Osteoblast (primary cell): ENCODE measurements around the gene CRIP1. TPM values are rescaled to one million over a fixed set of nuclear protein-coding genes. Genes with fewer than 3 reads are reported as not detected.

Experiments used
- DNase-seq: peaks from one replicate; pipeline ENCODE4 v3.0.0; 2011; ENCODE audit warnings: low spot score, mixed read lengths; ENCODE audit not compliant: insufficient read length; ENCODE audit errors: missing footprints
- H2AFZ ChIP-seq: 2 replicates; pipeline ENCODE4 v1.6.0; 2011; ENCODE audit warnings: mild to moderate bottlenecking, low read length
- H3K27ac ChIP-seq: 2 replicates; pipeline ENCODE4 v1.5.1; 2011; ENCODE audit warnings: mild to moderate bottlenecking, low read depth, low read length, moderate library complexity
- H3K27me3 ChIP-seq: 2 replicates; pipeline ENCODE4 v1.6.0; 2012; ENCODE audit warnings: mild to moderate bottlenecking, control low read depth, inconsistent platforms, low read length, moderate library complexity; ENCODE audit not compliant: insufficient read depth
- H3K36me3 ChIP-seq: 2 replicates; pipeline ENCODE4 v1.5.1; 2011; ENCODE audit warnings: mild to moderate bottlenecking, low read length, control low read depth, moderate library complexity; ENCODE audit not compliant: insufficient read depth
- H3K4me1 ChIP-seq: 2 replicates; pipeline ENCODE4 v1.5.1; 2011; ENCODE audit warnings: mild to moderate bottlenecking, low read length, control low read depth, moderate library complexity; ENCODE audit not compliant: insufficient read depth
- H3K4me2 ChIP-seq: 2 replicates; pipeline ENCODE4 v1.6.0; 2011; ENCODE audit warnings: mild to moderate bottlenecking, low read length; ENCODE audit not compliant: insufficient read depth
- H3K4me3 ChIP-seq: fragments of 200-600 bp; sonication (generic); 3 replicates; pipeline ENCODE4 v1.5.1; 2012; ENCODE audit warnings: mild to moderate bottlenecking, low read length, inconsistent platforms; ENCODE audit not compliant: insufficient read depth
- H3K79me2 ChIP-seq: 2 replicates; pipeline ENCODE4 v1.6.0; 2012; ENCODE audit warnings: mild to moderate bottlenecking, low read length, control low read depth, inconsistent platforms; ENCODE audit not compliant: insufficient read depth
- H3K9me3 ChIP-seq: 2 replicates; pipeline ENCODE4 v1.5.1; 2011; ENCODE audit warnings: low read depth, low read length, control low read depth
- H4K20me1 ChIP-seq: 2 replicates; pipeline ENCODE4 v1.6.0; 2012; ENCODE audit warnings: mild to moderate bottlenecking, low read length, control low read depth; ENCODE audit not compliant: insufficient read depth
- CTCF ChIP-seq: IDR thresholded peaks from 2 replicates; pipeline ENCODE4 v1.5.1; 2011; ENCODE audit warnings: mild to moderate bottlenecking, low read depth, low read length, moderate library complexity; ENCODE audit errors: extremely low read depth
- total RNA-seq: library from RNA; depleted of rRNA; stranded (reverse); fragments of >200 nt; gene quantifications from 2 replicates; pipeline ENCODE4 v1.2.3, GENCODE V29; 2012

The CRIP1 gene
- total RNA-seq, 1 donor: 8.7 TPM

DNA sequence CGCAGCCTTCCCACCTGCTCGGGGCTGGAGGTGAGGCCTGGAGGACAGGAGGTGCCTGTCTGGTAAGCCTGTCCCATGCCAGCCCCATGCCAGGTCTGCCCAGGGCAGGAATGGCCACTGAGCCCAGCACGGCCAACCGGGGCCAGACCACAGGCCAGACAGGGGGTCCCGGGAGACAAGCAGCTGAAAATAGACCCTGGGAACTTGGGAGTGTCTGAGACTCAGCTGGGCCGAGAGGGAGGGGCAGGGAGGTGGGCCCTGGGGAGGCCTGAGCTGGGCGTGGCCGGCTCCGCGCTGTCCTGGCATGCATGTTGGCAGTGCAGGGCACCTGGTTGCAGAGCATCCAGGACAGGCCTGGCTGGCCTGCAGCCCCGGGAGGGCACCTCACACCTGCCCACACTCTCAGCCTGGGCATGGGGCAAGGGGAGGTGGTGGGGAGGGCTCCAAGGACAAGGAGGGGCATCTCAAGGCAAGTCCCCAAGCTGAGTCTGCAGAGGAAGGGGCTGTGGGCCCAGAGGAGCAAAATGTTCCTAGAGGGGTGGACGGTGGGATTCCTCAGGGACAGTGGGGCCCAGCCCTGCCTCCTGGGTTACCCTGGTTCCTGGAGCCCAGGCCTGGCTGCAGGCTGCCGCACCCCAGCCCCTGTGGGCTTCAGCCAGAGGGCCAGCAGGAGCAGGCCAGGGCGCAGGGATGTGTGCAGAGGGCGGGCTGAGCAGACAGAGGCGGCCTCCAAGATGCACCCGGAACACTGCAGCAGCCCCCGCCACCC lies 3.2 kb upstream of the CRIP1 start:
- Histone ChIP-seq H3K9me3 (no peaks in the 10 kb centered on the region), H2AFZ (no peak overlapping the region), H3K4me3 (no peak overlapping the region), H3K4me1 (peaks cover 16% of the 10 kb centered on the region), H3K36me3 (no peaks in the 10 kb centered on the region), H3K4me2 (no peak overlapping the region), H4K20me1 (no peaks in the 10 kb centered on the region), H3K79me2 (no peaks in the 10 kb centered on the region), H3K27ac (no peak overlapping the region), H3K27me3 (peaks cover 22% of the 10 kb centered on the region)
- no peak for TF ChIP-seq CTCF
- no peak for DNase-seq

DNA sequence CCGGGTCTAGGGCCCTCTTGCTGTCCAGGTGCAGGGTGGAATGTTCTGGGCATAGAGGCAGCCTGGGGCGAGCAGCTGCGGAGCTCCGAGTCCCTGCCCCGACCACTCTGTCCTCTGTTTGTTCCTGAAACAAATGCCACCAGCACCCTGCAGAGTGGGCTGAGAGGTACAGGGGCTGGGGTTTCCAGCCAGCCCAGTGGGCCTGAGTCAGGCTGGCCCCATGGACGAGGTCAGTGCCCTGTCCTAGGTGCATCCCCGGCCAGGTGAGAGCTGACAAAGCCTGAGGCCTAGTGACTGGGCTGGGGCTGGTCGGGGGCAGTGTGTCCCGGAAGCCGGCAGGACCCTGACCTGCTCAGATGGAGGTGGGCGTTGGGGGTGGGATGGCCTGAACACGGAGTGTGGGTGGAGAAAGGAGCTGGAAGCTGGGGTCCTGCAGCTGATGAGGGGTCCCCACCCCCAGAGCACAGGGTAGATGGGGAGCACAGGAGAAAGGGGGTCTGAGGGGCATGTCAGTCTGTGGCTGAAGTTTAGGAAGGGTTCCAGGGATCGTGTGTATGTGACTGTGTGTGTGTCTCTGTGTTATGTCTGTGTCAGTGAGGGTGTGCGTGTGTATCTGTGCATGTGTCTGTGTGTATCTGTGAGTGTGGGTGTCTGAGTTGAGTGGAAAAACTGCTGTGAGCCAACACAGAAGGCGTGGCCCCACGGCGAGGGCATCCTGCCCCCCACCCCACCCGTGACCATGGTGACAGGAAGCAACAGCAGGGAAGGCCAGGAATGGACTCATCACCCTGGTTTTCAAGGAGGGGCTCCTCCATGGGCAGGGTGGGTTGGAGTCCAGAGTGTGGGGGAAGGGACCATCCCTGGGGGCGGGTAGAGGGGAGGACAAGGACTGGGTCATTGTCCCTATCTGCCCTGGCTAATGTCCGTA lies 2.4 kb upstream of the CRIP1 start:
- Histone ChIP-seq H3K4me1 (peaks cover 16% of the 10 kb centered on the region), H3K36me3 (no peaks in the 10 kb centered on the region), H3K4me2 (no peak overlapping the region), H3K4me3 (no peak overlapping the region), H3K9me3 (no peaks in the 10 kb centered on the region), H2AFZ (no peak overlapping the region), H3K27me3 (peaks cover 22% of the 10 kb centered on the region), H3K27ac (no peak overlapping the region), H3K79me2 (no peaks in the 10 kb centered on the region), H4K20me1 (no peaks in the 10 kb centered on the region)
- DNase-seq: no peak
- TF ChIP-seq CTCF: no peak

GRCh38 chr14:105484997-105485393 lies 1.7 kb upstream of the CRIP1 start:
- H3K27ac ChIP-seq: no peak overlapping the region
- no peak for TF ChIP-seq CTCF
- no peak overlapping the region for H3K4me3 ChIP-seq
- no peak overlapping the region for H3K4me2 ChIP-seq
- peaks cover 16% of the 10 kb centered on the region for H3K4me1 ChIP-seq
- peaks cover 22% of the 10 kb centered on the region for H3K27me3 ChIP-seq
- no peak overlapping the region for H2AFZ ChIP-seq
- H3K9me3 ChIP-seq: no peaks in the 10 kb centered on the region
- no peaks in the 10 kb centered on the region for H3K36me3 ChIP-seq
- no peaks in the 10 kb centered on the region for H3K79me2 ChIP-seq
- no peak for DNase-seq
- H4K20me1 ChIP-seq: no peaks in the 10 kb centered on the region

- Histone ChIP-seq H3K79me2 (no peaks in the 10 kb centered on the region), H3K27me3 (peaks cover 22% of the 10 kb centered on the region), H3K4me3 (no peak overlapping the region), H3K36me3 (no peaks in the 10 kb centered on the region), H3K4me2 (no peak overlapping the region), H2AFZ (no peak overlapping the region), H3K9me3 (no peaks in the 10 kb centered on the region), H4K20me1 (no peaks in the 10 kb centered on the region), H3K4me1 (peaks cover 20% of the 10 kb centered on the region), H3K27ac (no peak overlapping the region)
- no peak for DNase-seq
- no peak for TF ChIP-seq CTCF
Observed at GRCh38 chr14:105485739-105486162, 935 bp upstream of the CRIP1 start.
